Measurements from ENCODE around the gene DMRT2. TPM values are rescaled to one million over a fixed set of nuclear protein-coding genes. Genes with fewer than 3 reads are reported as not detected.
A peak's percentile ranks its signal among the peaks of the same experiment; 100 is the strongest.

The DMRT2 gene
- total RNA-seq, 2 experiments from 2014 or later, result 14.7 to 18.9 TPM

GRCh38 chr9:1100201-1100600 lies 50.0 kb downstream of the DMRT2 start:
- ChIA-PET CTCF (ENCODE audit: unreplicated experiment) (no interaction called here), POLR2A (no interaction called here)
- intact Hi-C loops (cut with micrococcal nuclease; ENCODE audit: unreplicated experiment), result no loop called here

GRCh38 chr9:1100945-1101344 lies 50.8 kb downstream of the DMRT2 start:
- no TSS peak for BruUV-seq (replicated peaks)
- CTCF ChIA-PET (ENCODE audit: unreplicated experiment), result no interaction called here
- H3K27ac ChIP-seq (ENCODE audit: low read depth, low read length, poor library complexity, severe bottlenecking), result no peak overlapping the region

More at GRCh38 chr9:1100201-1100600, 50.0 kb downstream of the DMRT2 start:
- no peak for DNase-seq (ENCODE audit: low spot score)
- Histone ChIP-seq H3K27ac (ENCODE audit: low read depth, low read length, poor library complexity, severe bottlenecking) (no peak overlapping the region), H3K4me2 (ENCODE audit: low read length) (no peak overlapping the region), H3K9me2 (ENCODE audit: insufficient read depth, low read length) (no peaks in the 10 kb centered on the region), H2AFZ (ENCODE audit: low read length) (no peak overlapping the region), H3K4me1 (ENCODE audit: insufficient read depth, low read length, poor library complexity, severe bottlenecking) (peaks cover 18% of the 10 kb centered on the region), H3K9me3 (ENCODE audit: low read length) (no peaks in the 10 kb centered on the region), H3K4me3 (ENCODE audit: low read depth, low read length, poor library complexity, severe bottlenecking) (no peak overlapping the region), H4K20me1 (ENCODE audit: insufficient read depth, low read length) (no peaks in the 10 kb centered on the region), H3K36me3 (ENCODE audit: insufficient read depth, low read length) (no peaks in the 10 kb centered on the region), H3K79me2 (ENCODE audit: insufficient read depth, low read depth, low read length) (no peaks in the 10 kb centered on the region)
- TF ChIP-seq EZH2phosphoT487 (IDR thresholded peaks at IDR 0.05; ENCODE audit: borderline replicate concordance, low read depth, low read length) (no peak), CTCF (conservative IDR thresholded peaks at IDR 0.05; ENCODE audit: low read length) (no peak)
- BruUV-seq (replicated peaks), result no TSS peak

More at GRCh38 chr9:1100945-1101344, 50.8 kb downstream of the DMRT2 start:
- Histone ChIP-seq H3K4me3 (ENCODE audit: low read depth, low read length, poor library complexity, severe bottlenecking) (no peak overlapping the region), H3K4me2 (ENCODE audit: low read length) (no peak overlapping the region), H3K9me2 (ENCODE audit: insufficient read depth, low read length) (no peaks in the 10 kb centered on the region), H3K79me2 (ENCODE audit: insufficient read depth, low read depth, low read length) (no peaks in the 10 kb centered on the region), H4K20me1 (ENCODE audit: insufficient read depth, low read length) (no peaks in the 10 kb centered on the region), H3K4me1 (ENCODE audit: insufficient read depth, low read length, poor library complexity, severe bottlenecking) (peaks cover 18% of the 10 kb centered on the region), H2AFZ (ENCODE audit: low read length) (no peak overlapping the region), H3K9me3 (ENCODE audit: low read length) (no peaks in the 10 kb centered on the region), H3K36me3 (ENCODE audit: insufficient read depth, low read length) (no peaks in the 10 kb centered on the region)
- intact Hi-C loops (cut with micrococcal nuclease; ENCODE audit: unreplicated experiment), result no loop called here
- DNase-seq (ENCODE audit: low spot score), result peak; percentile 22
- POLR2A ChIA-PET, result no interaction called here
- peak; percentile 51 for TF ChIP-seq CTCF (conservative IDR thresholded peaks at IDR 0.05; ENCODE audit: low read length)
- TF ChIP-seq EZH2phosphoT487 (IDR thresholded peaks at IDR 0.05; ENCODE audit: borderline replicate concordance, low read depth, low read length), result no peak

All from OCI-LY7 (cell line).